HG02610 (cell line): ENCODE results near the gene SEC14L5.

Source experiments
- ATAC-seq: cut with Tn5 transposase; IDR thresholded peaks from one replicate; pipeline ENCODE4 v1.9.1; 2021; ENCODE audit warnings: mild to moderate bottlenecking, moderate library complexity; ENCODE audit not compliant: unreplicated experiment

The SEC14L5 gene

GRCh38 chr16:5062790-5063765 is 104.9 kb downstream of the SEC14L5 start:
- no peak for ATAC-seq

- no peak for ATAC-seq
Measured at GRCh38 chr16:5064915-5065314, 106.8 kb downstream of the SEC14L5 start.

GRCh38 chr16:5065326-5065725 is 107.2 kb downstream of the SEC14L5 start:
- ATAC-seq: no peak

GRCh38 chr16:5065813-5066212 is 107.7 kb downstream of the SEC14L5 start, which contains the start of gene C16orf89:
Gene C16orf89, minus strand, starts transcription at chr16:5065956. Its CDS starts 48 bp downstream, at chr16:5065908.
- ATAC-seq: no peak

GRCh38 chr16:5066511-5066910 is 108.4 kb downstream of the SEC14L5 start:
- no peak for ATAC-seq
